ENCODE data around the gene GLDN. TPM values are rescaled to one million over a fixed set of nuclear protein-coding genes. Genes with fewer than 3 reads are reported as not detected.

GLDN gene
- total and polyA plus RNA-seq, 8 donors = 0.23 to 16.8 (median 0.68) TPM; not detected in 2

GRCh38 chr15:51321316-51321715 is 20.1 kb upstream of the GLDN start:
- Histone ChIP-seq H3K27ac (no peak overlapping the region), H3K9me3 (no peaks in the 10 kb centered on the region), H3K27me3 (no peaks in the 10 kb centered on the region), H3K4me1 (no peaks in the 10 kb centered on the region), H3K4me3 (no peak overlapping the region), H3K36me3 (no peaks in the 10 kb centered on the region)
- intact Hi-C loops (cut with DNase I) = no loop called here
- no peak for FAIRE-seq
- TF ChIP-seq, protein P1, sequence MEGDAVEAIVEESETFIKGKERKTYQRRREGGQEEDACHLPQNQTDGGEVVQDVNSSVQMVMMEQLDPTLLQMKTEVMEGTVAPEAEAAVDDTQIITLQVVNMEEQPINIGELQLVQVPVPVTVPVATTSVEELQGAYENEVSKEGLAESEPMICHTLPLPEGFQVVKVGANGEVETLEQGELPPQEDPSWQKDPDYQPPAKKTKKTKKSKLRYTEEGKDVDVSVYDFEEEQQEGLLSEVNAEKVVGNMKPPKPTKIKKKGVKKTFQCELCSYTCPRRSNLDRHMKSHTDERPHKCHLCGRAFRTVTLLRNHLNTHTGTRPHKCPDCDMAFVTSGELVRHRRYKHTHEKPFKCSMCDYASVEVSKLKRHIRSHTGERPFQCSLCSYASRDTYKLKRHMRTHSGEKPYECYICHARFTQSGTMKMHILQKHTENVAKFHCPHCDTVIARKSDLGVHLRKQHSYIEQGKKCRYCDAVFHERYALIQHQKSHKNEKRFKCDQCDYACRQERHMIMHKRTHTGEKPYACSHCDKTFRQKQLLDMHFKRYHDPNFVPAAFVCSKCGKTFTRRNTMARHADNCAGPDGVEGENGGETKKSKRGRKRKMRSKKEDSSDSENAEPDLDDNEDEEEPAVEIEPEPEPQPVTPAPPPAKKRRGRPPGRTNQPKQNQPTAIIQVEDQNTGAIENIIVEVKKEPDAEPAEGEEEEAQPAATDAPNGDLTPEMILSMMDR (IDR thresholded peaks at IDR 0.05) = no peak
- no peak for DNase-seq
- ATAC-seq = no peak
- 82 to 86% methylated on average over 4 of the region's 4 CpGs for WGBS, 2 donors

DNA sequence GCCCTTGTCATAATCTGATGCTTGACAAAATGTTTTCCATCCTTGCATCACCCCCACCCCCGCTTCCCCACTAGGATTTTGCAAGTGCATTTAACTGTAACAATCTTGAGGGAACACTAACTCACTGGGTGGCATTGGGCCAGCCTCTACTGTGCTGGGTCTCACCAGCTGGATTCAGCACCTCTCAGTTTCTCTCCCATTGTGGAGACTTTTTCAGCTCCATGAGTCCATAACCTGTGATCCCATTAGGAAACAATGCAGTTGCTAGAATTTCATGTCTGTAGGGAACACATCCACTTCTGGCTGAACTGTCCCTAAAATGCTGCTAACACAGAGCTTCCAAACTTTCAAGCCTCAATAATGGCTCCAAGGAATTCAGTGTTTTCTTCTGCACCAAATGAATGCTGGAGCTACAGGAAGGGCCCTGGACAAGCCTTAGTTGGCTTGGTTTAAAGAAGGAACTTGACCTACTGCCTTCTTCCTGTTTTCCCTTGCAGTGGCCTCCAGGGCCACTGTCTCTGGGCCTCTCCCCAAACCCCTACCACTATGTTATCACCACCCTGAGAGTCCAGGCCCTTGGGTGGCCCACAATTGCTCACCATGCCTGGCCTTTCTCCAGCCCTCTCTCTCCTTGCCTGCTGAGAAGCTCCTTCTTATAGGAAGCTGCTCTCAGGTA is 18.7 kb upstream of the GLDN start:
- Histone ChIP-seq H3K4me1 (no peaks in the 10 kb centered on the region), H3K27me3 (no peaks in the 10 kb centered on the region), H3K27ac (no peak overlapping the region), H3K9me3 (no peaks in the 10 kb centered on the region), H3K4me3 (no peak overlapping the region), H3K36me3 (no peaks in the 10 kb centered on the region)
- ATAC-seq (peak in 3 of 4 donors; percentile 17 to 72 (median 54)), FAIRE-seq (no peak), DNase-seq (no peak)
- 89 to 96% methylated on average over 1 of the region's 1 CpG for WGBS, 2 donors
- TF ChIP-seq, protein P1 (IDR thresholded peaks at IDR 0.05) = no peak
- intact Hi-C loops (cut with DNase I) = no loop called here

DNA sequence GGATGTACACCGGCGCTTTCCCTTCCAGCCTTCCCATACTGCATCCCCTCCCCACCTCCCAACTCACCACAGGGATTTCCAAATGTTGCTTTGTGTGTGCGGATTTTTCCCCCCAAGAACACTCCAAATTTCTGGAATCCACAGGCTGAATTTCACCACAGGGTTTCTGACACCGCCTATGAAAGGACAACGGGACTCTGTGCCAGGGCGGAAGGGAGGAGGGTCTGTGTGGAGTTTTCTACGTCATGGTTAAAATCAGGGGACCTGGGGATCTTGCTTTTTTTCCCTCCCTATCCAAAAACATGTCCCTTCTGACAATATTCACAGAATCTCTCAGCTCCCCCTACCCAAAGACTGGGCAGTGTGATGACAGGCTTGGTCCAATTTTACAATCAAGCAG is 17.7 kb upstream of the GLDN start:
- Histone ChIP-seq H3K4me3 (no peak overlapping the region), H3K27ac (no peak overlapping the region), H3K36me3 (no peaks in the 10 kb centered on the region), H3K9me3 (no peaks in the 10 kb centered on the region), H3K4me1 (no peaks in the 10 kb centered on the region), H3K27me3 (no peaks in the 10 kb centered on the region)
- TF ChIP-seq, protein P1 (IDR thresholded peaks at IDR 0.05) = no peak
- DNase-seq (no peak), ATAC-seq (no peak), FAIRE-seq (no peak)
- intact Hi-C loops (cut with DNase I) = no loop called here
- WGBS, 2 donors = 84 to 87% methylated on average over 7 of the region's 7 CpGs

- intact Hi-C loops (cut with DNase I) = no loop called here
- Histone ChIP-seq H3K9me3 (no peaks in the 10 kb centered on the region), H3K4me1 (no peaks in the 10 kb centered on the region), H3K36me3 (no peaks in the 10 kb centered on the region), H3K4me3 (no peak overlapping the region), H3K27ac (no peak overlapping the region), H3K27me3 (no peaks in the 10 kb centered on the region)
- FAIRE-seq (no peak), DNase-seq (no peak), ATAC-seq (no peak)
- WGBS, 2 donors = 86 to 94% methylated on average over 3 of the region's 3 CpGs
- TF ChIP-seq, protein P1 (IDR thresholded peaks at IDR 0.05) = no peak
Measured at GRCh38 chr15:51325167-51325566, 16.3 kb upstream of the GLDN start.

GRCh38 chr15:51327081-51327480 is 14.4 kb upstream of the GLDN start:
- DNase-seq = no peak
- Histone ChIP-seq H3K36me3 (no peaks in the 10 kb centered on the region), H3K4me3 (no peak overlapping the region), H3K9me3 (no peaks in the 10 kb centered on the region), H3K27ac (no peak overlapping the region), H3K4me1 (no peaks in the 10 kb centered on the region), H3K27me3 (no peaks in the 10 kb centered on the region)
- 90 to 94% methylated on average over 2 of the region's 2 CpGs for WGBS, 2 donors
- TF ChIP-seq, protein P1 (IDR thresholded peaks at IDR 0.05) = no peak
- ATAC-seq = no peak
- FAIRE-seq = no peak
- intact Hi-C loops (cut with DNase I) = no loop called here

Data from pancreas (tissue), 10 donors.